Camera-type eye (tissue), 1 donor: ENCODE measurements around the gene SCG2. TPM values are rescaled to one million over a fixed set of nuclear protein-coding genes. Genes with fewer than 3 reads are reported as not detected.

Source experiments
- total RNA-seq: library from RNA; depleted of rRNA; stranded (reverse); fragments of >200 nt; gene quantifications from one replicate; pipeline ENCODE4 v1.2.3, GENCODE V29; 2014

SCG2 gene, protein sequence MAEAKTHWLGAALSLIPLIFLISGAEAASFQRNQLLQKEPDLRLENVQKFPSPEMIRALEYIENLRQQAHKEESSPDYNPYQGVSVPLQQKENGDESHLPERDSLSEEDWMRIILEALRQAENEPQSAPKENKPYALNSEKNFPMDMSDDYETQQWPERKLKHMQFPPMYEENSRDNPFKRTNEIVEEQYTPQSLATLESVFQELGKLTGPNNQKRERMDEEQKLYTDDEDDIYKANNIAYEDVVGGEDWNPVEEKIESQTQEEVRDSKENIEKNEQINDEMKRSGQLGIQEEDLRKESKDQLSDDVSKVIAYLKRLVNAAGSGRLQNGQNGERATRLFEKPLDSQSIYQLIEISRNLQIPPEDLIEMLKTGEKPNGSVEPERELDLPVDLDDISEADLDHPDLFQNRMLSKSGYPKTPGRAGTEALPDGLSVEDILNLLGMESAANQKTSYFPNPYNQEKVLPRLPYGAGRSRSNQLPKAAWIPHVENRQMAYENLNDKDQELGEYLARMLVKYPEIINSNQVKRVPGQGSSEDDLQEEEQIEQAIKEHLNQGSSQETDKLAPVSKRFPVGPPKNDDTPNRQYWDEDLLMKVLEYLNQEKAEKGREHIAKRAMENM
- 9.6 TPM for total RNA-seq

DNA sequence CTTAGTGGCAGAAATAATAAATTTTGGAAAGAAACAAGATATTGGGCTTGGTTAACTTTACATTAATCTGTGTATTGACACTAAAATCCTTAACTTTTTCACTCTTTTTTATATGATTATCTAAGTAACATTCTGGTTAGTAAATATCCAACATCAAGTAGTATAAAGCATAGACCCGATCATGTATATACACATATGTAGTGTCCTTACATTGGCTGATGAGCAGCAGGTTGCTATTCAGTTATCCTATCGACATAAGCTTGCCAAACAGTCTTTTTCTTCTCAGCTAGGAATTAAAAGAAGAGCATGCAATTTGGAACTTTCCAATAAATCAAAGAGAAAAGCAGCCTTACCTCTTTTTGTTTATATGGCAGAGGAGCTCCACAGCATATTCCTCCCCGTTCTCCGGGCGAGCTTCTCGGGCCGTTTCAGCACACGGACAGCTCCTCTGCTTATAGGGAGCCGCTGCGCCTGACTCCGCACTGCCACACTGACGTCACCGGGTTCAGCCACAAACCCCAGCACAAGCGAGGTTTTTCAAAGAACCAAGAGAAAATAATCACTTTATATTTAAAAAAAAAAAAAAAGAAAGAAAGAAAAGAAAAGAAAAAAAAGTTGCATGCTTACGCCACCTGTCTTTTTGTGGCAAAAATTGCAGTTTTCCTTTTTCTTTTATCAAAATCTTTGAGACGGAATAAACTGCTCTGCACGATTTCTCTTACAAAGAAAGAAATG lies at the start of gene SCG2:
Gene SCG2, minus strand, starts transcription at position 430 of the 735 bp plus-strand sequence. CDS start 3,079 bp downstream, outside the sequence.

Other genes starting within 250 kb of the SCG2 start
- 5.5 TPM for gene AP1S3, start 235.2 kb upstream of the SCG2 start, total RNA-seq